Measurements from ENCODE around the gene CABP4.

CABP4 gene

DNA sequence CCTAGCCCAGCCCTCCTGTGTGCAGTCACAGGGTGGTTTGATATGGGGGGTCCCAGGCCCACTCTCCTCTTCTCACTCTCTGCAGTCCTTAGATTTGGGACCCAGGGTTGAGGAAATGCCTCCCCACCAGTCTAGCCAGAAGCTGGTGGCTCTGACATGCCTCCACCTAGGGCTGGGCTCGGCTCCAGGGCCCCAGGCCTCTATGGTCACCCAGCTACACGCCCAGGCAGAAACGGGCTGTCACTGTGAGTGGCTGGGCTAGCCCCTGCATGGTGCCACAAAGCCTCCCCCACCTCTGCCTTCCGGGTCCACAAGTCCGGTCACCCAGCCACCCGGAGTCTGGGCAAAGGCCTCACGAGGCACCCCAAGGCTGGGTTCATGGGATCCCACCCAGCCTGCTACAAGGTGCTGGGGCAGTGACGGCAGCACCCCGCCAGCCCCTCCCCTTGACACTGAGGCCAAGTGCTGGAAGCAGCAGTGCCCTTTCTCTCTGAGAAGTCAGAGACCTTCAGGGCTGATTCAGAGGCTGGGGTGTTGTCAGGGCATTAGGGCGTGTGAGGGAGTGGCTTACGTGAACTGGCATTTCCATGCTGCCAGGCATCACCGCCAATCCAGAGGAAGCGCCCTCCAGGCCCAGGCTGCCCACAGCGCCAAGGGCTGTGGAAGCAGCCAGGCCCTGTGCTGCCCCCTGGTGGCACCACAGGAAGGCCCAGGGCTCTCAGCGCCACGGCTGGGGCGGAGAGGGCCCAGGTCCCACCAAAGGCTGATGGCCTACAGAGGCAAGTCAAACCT, 50.6 kb downstream of the CABP4 start:
- H3K27me3 ChIP-seq (ENCODE audit: low read depth, low read length): no peaks in the 10 kb centered on the region
- peak overlapping the region; percentile 39 to 66 for H3K4me3 ChIP-seq (ENCODE audit: low read depth in 1 of 2, low read length in 2 of 2)
- H3K36me3 ChIP-seq (ENCODE audit: control insufficient read depth in 1 of 2, insufficient read depth in 2 of 2, low read length in 2 of 2): peaks cover 7 to 16% of the 10 kb centered on the region in 2 donors
- peaks cover 11 to 39% of the 10 kb centered on the region in 2 donors for H3K4me1 ChIP-seq (ENCODE audit: control insufficient read depth in 1 of 2, insufficient read depth in 2 of 2, low read length in 2 of 2)
- H3K27ac ChIP-seq (ENCODE audit: low read length): peak overlapping the region; percentile 96
- no peaks in the 10 kb centered on the region for H3K9me3 ChIP-seq (ENCODE audit: control insufficient read depth in 1 of 2, low read length in 2 of 2)

- Histone ChIP-seq H3K27ac (ENCODE audit: low read length) (peak overlapping the region; percentile 88), H3K36me3 (ENCODE audit: control insufficient read depth in 1 of 2, insufficient read depth in 2 of 2, low read length in 2 of 2) (peaks cover 5 to 15% of the 10 kb centered on the region in 2 donors), H3K9me3 (ENCODE audit: control insufficient read depth in 1 of 2, low read length in 2 of 2) (no peaks in the 10 kb centered on the region), H3K4me1 (ENCODE audit: control insufficient read depth in 1 of 2, insufficient read depth in 2 of 2, low read length in 2 of 2) (peaks cover 11 to 39% of the 10 kb centered on the region in 2 donors), H3K27me3 (ENCODE audit: low read depth, low read length) (no peaks in the 10 kb centered on the region), H3K4me3 (ENCODE audit: low read depth in 1 of 2, low read length in 2 of 2) (peak overlapping the region in 1 of 2 donors; percentile 16)
Observed at GRCh38 chr11:67506426-67507051, 51.4 kb downstream of the CABP4 start.

GRCh38 chr11:67507242-67507863, 52.2 kb downstream of the CABP4 start:
- H3K4me1 ChIP-seq (ENCODE audit: control insufficient read depth in 1 of 2, insufficient read depth in 2 of 2, low read length in 2 of 2): peaks cover 11 to 39% of the 10 kb centered on the region in 2 donors
- H3K36me3 ChIP-seq (ENCODE audit: control insufficient read depth in 1 of 2, insufficient read depth in 2 of 2, low read length in 2 of 2): peaks cover 3 to 7% of the 10 kb centered on the region in 2 donors
- no peaks in the 10 kb centered on the region for H3K9me3 ChIP-seq (ENCODE audit: control insufficient read depth in 1 of 2, low read length in 2 of 2)
- H3K27me3 ChIP-seq (ENCODE audit: low read depth, low read length): no peaks in the 10 kb centered on the region
- peak overlapping the region; percentile 73 to 90 for H3K4me3 ChIP-seq (ENCODE audit: low read depth in 1 of 2, low read length in 2 of 2)
- H3K27ac ChIP-seq (ENCODE audit: low read length): peak overlapping the region; percentile 88

- Histone ChIP-seq H3K27me3 (ENCODE audit: low read depth, low read length) (no peaks in the 10 kb centered on the region), H3K9me3 (ENCODE audit: control insufficient read depth in 1 of 2, low read length in 2 of 2) (no peaks in the 10 kb centered on the region), H3K27ac (ENCODE audit: low read length) (peak within 1 kb of the TSS; percentile 88), H3K4me1 (ENCODE audit: control insufficient read depth in 1 of 2, insufficient read depth in 2 of 2, low read length in 2 of 2) (peaks cover 11 to 39% of the 10 kb centered on the region in 2 donors), H3K4me3 (ENCODE audit: low read depth in 1 of 2, low read length in 2 of 2) (peak within 1 kb of the TSS; percentile 73 to 90), H3K36me3 (ENCODE audit: control insufficient read depth in 1 of 2, insufficient read depth in 2 of 2, low read length in 2 of 2) (peaks cover 0 to 6% of the 10 kb centered on the region in 2 donors)
Observed at GRCh38 chr11:67507864-67508485, 52.8 kb downstream of the CABP4 start, which contains the start of gene CDK2AP2. Gene CDK2AP2 (minus strand): TSS chr11:67508162. CDS start chr11:67508082, 80 bp downstream.

DNA sequence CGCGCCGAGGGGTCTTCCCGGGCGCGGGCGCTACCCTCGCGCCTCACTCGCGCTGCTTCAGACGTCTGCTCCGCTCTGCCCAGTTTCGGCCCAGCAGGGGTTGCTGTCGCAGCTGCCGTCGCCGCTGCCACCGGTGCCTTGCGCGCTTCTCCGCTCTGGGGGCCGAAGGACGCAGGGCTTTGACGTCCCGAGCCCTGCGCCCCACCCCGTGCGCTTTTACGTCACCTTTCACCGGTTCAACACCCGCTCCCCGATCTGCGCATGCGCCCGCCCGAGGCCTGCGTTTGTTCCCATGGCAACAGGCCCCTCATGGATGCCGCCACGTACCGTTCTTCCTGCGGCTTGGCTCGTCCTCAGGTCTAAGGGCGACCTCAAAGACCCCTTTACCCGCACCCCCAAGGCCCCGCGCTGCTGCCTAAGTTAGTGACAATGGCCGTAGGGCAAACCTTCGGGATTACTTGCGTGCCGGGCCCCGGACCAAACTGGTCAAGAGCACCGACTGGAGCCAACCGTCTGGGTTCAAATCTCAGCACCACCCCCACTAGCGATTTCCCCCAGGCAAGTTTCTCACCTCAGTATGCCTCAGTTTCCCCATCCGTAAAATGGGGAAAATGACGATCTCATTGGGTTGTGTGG, 53.5 kb downstream of the CABP4 start:
- no peaks in the 10 kb centered on the region for H3K27me3 ChIP-seq (ENCODE audit: low read depth, low read length)
- no peaks in the 10 kb centered on the region for H3K9me3 ChIP-seq (ENCODE audit: control insufficient read depth in 1 of 2, low read length in 2 of 2)
- H3K27ac ChIP-seq (ENCODE audit: low read length): peak overlapping the region; percentile 85
- H3K4me1 ChIP-seq (ENCODE audit: control insufficient read depth in 1 of 2, insufficient read depth in 2 of 2, low read length in 2 of 2): peaks cover 11 to 39% of the 10 kb centered on the region in 2 donors
- peaks cover 0 to 6% of the 10 kb centered on the region in 2 donors for H3K36me3 ChIP-seq (ENCODE audit: control insufficient read depth in 1 of 2, insufficient read depth in 2 of 2, low read length in 2 of 2)
- H3K4me3 ChIP-seq (ENCODE audit: low read depth in 1 of 2, low read length in 2 of 2): peak overlapping the region; percentile 66 to 90

DNA sequence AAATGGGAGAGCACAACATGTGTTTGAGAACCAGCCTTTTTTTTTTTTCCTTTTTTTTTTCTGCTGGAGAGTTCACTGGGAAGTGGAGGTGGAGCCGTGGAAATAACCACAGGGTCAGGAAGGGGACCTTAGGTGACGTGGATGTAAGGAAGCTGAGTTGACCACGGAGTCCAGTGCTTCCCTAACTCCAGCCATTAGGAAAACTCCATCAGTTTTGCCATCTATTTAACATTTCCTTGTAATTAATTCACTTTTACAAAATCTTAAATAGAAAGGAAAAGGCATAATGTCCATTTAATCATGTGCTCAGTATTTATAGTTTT, 54.8 kb downstream of the CABP4 start:
- no peak overlapping the region for H3K27ac ChIP-seq (ENCODE audit: low read length)
- peaks cover 11 to 27% of the 10 kb centered on the region in 2 donors for H3K4me1 ChIP-seq (ENCODE audit: control insufficient read depth in 1 of 2, insufficient read depth in 2 of 2, low read length in 2 of 2)
- H3K27me3 ChIP-seq (ENCODE audit: low read depth, low read length): no peaks in the 10 kb centered on the region
- H3K4me3 ChIP-seq (ENCODE audit: low read depth in 1 of 2, low read length in 2 of 2): no peak overlapping the region
- H3K36me3 ChIP-seq (ENCODE audit: control insufficient read depth in 1 of 2, insufficient read depth in 2 of 2, low read length in 2 of 2): peaks cover 0 to 6% of the 10 kb centered on the region in 2 donors
- H3K9me3 ChIP-seq (ENCODE audit: control insufficient read depth in 1 of 2, low read length in 2 of 2): no peaks in the 10 kb centered on the region
